GM19035 (cell line): ENCODE data around the gene CYB561.

Experiments
- ATAC-seq: cut with Tn5 transposase; IDR thresholded peaks from one replicate; pipeline ENCODE4 v1.9.1; 2021; ENCODE audit not compliant: unreplicated experiment

The CYB561 gene

DNA sequence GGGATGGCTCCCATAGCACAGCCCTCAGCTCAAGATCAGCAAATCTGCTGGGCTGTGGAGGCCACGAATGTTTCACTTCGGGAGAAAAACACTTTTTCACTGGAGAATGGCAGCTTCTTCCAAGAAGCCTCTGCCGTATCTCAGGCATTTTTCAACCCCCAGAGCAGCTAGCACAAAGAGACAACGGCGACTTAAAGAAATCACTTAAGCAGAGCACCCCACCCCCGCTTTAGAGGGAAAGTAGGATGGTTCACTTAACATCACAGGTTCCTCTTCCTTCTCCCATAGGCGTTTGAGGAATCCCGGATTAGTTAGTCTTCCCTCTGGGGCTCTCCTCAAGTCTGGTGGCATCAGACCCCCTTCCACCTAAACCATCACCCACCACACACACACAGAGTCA lies 27.6 kb downstream of the CYB561 start:
- no peak for ATAC-seq

DNA sequence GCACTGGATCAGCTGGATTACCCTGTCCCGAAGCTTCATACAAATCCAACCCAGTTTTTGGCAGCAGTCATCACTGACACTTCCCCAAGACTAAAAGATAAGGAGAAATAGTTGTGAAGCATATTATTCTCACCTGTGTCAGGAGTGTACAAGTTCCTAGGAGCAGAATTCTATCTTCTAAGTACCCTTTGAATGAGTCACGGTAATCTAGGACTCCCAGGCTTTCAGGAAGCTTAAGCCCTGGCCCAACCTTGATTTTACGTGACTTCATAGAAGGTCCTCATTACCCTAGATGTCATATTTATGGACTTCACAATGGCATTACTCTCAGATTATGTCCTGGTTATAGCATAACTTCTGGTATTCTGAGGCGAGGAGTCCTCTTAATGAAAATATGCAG lies 31.9 kb downstream of the CYB561 start:
- ATAC-seq: no peak

DNA sequence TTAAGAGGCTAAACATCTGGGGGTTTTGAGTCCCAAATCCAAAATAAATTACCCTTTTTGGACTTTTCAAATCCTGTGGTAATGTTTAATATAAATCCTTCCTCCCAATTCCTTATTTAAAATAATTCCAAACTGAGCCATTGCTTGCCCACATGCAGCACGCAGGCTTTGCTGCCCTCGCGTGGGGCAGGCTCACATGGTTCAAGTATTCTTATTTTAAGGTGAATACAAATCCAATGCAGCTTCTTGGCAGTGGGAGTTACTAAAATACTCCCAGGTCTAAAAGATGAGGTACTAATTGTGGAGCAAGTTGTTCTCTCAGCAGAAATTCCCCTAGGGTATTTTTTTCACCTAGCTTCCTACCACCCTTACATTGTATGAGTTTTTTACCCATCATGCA lies 33.0 kb downstream of the CYB561 start:
- no peak for ATAC-seq

DNA sequence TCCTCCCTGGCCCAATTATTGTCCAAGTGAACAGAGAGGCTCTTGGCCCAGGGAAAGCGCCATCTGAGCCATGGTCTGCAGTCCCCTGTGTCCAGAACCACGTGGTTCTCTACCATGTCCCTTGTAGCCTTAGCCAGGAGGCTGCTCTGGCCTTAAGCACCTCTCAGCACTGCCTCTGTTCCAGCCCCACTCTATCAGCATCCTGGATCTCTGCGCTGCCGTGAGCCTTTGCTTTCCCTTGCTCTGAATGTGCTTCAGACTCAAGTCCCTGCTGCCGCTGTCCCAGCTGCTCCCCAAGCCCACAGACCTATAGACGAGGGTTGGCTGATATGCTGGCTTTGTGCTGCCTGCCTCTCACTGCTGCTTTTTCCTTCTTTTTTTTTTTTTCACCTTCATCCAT lies 33.9 kb downstream of the CYB561 start:
- no peak for ATAC-seq

DNA sequence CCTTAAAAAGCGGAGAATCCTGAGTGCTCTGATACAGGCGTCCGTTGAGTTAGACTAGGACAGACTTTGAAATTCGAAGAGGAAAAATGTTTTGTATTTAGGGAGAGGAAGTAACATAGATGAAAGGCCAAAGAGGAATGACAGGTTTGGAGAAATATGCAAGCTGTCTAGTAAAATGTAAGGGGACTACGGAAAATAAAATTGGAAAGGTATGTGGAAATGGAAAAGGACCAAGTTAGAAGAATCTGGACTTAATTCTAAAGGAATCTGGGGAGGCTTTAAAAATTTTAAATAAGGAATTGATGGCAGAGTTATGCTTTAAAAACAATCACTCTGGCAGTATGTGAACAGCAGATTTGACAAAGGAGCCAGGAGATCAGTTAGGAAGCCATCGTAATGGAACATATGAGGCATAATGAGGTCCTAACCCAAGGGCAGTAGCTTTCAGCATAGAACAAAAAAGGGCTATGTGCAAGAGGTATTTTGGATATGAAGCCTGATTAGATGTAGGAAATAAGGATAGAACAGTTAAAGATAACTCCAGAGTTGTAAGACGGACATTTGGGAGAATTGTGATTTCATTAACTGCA lies 38.3 kb downstream of the CYB561 start:
- ATAC-seq: no peak

DNA sequence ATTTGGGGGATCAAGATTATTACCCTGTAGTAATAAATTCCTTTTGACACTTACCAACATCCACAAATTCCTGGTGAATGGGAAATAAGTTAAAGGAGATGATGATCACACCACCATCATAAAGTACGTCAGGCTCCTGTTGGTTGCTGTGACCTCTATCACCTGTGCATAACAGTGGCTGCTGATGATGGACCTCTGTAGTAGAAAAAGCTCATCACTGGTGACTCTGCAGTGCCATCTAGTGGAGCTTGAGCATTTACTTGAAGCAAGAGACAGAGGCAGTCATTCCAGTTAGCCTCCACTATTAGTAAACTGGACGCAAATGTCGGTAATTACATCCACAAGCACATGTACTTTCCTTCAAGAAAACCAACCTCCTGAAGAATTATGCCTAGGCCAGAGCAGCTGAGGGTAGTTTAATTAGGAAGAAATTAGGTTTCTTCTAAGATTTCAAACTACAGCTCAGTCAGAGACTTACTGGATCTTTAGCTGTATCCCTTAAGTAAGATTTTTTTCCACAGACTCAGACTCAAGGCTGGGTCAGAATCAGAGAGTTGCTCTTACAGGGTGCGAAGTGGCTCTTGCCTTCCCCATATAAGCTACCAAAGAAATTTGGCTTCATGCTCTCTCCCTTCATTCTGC lies 39.3 kb downstream of the CYB561 start:
- peak; percentile 78 for ATAC-seq

DNA sequence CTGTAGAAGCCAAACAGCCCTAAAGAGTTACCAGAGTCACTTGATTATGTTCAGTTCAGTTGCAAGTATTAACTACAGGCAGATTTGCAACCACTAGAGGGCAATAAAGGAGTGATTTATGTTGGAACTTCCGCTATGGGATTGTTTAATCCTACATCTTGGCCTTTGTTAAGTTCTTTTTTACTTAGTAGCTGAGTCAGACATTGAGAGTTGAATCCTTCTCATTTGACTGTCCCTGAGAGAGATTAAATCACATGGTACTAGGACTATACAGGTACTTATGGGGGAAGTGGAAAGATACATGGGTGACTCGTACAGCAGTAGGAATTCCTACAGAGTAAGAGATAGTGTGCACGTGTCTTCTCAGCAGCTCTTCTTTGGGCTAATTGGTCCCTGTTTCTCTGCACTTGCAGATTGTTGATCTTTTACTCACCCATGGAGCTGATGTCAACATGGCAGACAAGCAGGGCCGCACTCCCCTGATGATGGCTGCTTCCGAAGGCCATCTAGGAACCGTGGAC lies 40.3 kb downstream of the CYB561 start:
- ATAC-seq: no peak

DNA sequence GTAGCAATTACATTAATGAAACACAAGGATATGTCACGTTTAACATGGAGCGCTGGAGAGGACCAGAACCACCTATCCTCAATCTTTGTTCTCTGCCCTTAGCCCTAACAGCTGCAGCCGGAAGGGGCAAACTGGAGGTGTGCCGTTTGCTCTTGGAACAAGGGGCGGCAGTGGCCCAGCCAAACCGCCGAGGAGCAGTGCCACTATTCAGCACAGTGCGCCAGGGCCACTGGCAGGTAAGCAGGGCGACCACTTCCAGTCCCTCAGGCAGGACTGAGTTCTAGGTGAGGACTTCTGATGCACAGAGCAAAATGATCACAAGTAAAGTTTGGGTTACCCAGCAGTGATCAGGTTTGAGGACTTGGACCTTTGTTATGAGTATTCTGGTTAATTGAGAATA lies 41.1 kb downstream of the CYB561 start:
- ATAC-seq: no peak

DNA sequence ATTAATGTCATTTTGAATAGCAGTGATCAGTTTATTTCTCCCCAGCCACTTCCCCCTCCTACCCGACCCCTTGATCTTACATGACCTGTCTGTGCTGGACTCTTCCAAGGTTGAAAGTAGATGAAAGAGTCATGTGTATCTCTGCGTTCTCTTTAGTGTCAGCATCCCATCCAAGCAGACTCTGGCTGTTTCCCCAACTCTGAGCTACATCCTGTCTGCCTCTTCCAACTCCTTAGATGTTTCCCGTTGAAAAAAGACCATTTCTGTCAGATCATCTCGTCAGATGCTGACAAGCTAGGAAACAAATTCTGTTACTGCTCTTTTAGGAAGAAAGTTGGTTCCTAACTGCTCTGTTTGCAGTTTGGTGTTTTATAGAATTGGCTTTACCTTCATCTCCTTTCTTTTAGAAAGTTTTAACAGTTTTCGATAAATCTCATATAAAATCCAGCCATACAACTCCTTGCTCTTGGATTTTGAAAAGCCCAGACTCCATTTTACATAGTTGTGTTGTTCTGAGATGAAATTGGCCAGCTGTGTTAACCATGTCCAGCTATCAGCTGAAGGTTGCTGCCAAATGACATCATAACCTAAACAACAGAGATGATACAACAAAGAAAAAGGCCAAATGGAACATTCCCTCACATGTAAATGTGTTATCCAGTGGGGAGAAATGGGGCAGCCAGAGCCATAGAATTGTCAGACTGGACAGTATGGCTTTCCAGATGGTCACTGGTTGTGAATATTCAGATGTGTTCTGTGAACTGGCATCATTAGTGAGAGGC lies 43.5 kb downstream of the CYB561 start:
- no peak for ATAC-seq

DNA sequence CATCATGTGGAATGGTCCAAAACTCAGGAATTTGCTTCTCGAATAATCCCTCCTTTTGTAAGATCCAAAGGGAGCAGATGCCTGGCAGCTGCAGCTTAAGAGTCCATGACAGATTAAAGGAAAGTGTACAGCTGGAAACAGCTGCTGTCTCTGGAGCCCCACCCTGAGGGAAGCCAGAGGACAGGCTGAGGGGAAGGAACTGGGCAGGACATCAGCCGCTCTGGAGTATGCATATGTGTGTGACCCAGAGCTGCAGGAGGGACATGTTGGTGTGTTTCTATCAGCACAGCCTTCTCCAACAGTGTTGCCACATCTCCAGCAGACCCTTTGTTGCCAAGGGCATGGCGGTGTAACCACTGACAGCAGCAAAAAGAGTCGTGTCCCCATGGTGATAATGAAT lies 46.2 kb downstream of the CYB561 start:
- ATAC-seq: no peak

DNA sequence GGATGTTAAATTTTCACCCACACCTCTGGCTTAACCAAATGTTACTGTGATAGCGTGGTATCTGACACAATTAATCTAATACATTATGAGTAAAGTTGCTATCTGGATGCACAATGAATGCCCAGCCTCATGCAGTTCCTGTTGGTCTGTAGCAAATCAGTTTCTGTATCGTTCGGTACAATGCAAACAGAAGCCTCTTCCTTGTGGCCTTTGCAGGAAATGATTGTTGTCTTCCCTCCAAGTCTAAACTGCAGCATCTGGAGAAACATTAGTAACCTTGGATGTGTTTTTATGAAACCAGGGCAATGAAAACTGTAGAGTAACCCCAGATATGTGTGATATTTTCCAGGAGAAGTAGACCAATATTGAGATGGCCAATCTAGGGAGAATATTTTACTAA lies 46.8 kb downstream of the CYB561 start:
- no peak for ATAC-seq

DNA sequence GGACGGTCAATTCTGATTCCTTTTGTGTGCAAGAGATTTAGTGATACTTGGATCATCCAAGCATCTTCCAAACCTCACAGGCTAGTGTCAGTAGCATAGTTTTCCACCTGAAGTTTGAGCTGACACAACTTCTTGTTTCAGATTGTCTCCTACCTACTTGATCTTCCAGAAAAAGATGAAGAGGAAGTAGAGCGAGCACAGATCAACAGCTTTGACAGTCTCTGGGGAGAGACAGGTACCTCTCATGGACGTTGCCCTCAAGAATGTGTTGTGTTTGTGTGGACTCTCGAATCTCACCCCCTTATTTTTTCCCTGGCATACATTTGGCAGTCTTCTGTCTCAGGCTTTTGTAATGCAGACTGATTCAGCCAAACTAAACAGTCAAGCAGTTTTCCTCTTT lies 47.4 kb downstream of the CYB561 start:
- no peak for ATAC-seq

DNA sequence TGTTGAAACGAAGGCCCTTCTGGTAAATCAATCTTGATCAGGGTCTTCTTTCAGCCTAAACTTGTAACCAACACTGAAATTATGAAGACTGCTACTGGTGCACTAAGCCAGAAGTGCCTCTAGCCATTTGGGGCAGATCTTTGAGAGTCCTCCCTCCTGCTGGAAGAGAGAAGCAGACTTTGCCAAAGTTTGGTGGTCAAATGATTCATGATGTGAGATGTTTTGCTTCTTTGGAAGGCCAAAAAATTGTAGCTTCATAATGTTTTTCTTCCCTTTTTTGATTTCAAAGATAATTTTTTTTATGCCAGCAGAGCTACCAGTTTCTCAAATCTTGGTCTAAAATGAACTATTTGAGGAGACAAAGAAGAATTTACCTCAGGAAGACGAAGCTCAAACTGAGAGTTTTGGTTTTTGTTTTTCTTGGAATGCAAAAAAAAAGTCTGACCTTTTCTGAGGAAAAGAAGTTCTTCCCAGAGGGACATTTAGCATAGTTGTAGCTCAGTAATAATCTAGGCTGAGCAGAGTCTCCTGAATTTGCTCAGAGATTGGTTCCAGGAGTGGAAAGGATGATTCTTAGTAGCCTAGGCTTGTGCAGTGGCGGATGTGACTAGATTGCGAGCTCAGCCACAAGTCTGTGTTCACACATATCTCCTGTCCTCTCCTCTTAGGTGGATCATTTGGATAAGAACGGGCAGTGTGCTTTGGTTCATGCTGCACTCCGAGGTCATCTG lies 50.9 kb downstream of the CYB561 start:
- no peak for ATAC-seq

DNA sequence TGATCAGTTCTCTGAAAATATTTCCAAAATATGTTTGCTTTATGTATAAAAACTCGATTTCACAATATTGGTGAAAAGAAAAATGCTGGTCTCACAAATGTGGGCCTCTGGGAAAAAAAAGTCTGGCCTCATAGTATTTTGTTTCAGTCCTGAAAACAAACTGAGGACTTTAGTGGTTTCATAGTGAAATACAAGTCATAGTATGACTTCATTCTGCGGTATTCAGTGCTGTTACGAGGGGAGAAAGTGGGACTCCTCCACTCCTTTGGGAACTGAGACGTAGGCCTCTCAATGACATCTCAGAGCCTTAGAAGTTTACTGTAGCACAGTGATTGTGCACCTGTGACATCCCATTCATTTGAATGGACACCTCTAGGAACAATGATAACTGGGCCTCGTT lies 56.0 kb downstream of the CYB561 start:
- ATAC-seq: no peak

DNA sequence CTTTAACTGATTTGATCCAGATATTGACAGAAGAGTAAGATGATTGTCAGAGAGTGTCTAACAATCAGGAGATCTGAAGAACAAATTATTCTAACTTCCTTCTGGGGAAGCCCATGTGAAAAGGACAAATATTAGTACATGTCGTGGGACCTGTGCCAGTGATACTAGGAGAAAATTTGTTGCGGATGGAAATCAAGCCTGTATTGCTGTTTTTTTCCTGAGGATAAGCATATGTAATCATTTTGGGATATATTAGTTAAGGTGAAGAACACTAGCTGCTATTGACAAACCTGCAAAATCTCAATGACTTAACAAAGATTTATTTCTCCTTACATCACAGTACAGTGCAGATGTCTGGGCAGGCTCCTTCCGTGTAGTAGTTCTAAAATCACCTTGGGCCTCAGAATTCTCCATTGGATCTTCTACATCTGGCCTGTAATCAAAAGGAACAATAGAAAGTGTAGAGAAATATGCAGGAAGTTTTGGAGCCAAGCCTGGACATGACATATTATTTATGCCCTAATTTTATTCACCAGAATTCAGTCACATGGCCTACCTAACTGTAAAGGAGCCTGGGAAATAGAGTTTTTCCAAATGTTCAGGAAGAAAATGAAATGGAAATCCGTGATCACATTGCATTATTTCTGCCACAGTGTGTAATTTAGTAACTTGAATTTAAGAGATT lies 58.3 kb downstream of the CYB561 start:
- no peak for ATAC-seq

DNA sequence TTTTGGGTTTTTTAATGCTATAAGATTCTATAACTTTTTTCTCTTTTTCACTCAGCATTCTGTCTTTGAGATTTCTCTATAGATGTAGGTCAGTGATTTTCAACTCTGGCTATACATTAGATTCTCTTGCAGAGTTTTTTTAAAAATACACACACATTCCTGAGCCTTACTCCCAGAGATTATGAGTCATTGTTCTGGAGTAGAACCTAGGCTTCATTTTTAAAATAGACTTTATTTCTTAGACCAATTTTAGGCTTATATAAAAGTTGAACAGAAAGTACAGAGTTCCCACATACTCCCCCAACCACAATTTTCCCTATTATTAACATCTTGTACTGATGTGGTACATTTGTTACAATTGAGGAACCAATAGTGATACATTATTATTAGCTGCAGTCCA lies 63.3 kb downstream of the CYB561 start:
- no peak for ATAC-seq
